ENCODE results near the gene LELP1.
"Not testable (repeated sequence)": the region's sequence is repeated elsewhere in the genome, so short reads cannot be mapped to it uniquely, and the experiment has no call there.

The LELP1 gene

DNA sequence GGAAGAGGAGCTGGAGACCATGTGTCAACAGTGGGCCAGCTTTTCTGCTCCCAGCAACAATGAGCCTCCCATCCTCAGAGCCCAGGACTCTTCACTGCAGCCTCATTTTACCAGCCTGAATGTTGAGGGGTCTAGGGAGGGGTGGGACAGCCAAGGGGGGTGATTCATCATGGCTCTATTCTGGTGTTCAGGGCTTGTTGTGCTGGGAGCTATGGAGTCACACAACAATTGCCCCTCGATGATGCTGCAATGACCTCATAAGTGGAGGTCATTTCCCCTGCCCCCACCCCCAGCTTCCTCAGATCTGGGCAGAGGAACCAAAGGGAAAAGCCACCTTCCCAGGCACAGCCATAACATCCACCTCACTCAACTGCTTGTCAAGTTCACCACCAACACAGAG is at the start of gene LELP1:
Gene LELP1, plus strand, starts transcription at position 301 of the 400 bp plus-strand sequence. CDS start 1,278 bp downstream, outside the sequence.
- no peak for DNase-seq (ENCODE audit: low spot score in 2 of 2)
- in situ Hi-C loops (cut with MboI; ENCODE audit: low sequenced_read_pairs): no loop called here
- peaks cover 6% of the 10 kb centered on the region; the same call in 1 of the 2 replicates for H3K27me3 ChIP-seq (ENCODE audit: low read depth)
- no peaks in the 10 kb centered on the region for H3K9me3 ChIP-seq
- H3K36me3 ChIP-seq (replicated peaks): no peaks in the 10 kb centered on the region
- H3K4me1 ChIP-seq: no peaks in the 10 kb centered on the region
- H3K4me3 ChIP-seq: no peak within 1 kb of the TSS

DNA sequence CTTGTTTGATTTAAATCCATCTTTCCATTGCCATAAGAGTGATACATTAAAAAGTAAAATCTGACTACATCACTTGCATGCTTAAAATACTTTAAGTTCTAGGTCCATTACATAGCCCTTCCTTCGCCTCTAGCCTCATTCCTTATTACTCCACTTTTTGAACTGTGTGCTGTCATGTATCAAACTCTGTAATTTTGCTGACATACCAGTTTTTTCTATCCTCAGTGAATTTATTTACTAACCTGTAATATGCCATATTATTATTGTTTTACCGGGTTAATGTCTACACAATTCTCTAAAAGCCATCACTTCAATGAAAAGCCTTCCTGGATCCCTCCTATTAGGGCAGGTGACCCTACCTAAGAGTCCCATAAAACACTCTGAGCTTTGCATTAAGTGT is 47.7 kb upstream of the LELP1 start:
- in situ Hi-C loops (cut with MboI; ENCODE audit: low sequenced_read_pairs): no loop called here
- Histone ChIP-seq H3K27me3 (ENCODE audit: low read depth) (peaks cover 4% of the 10 kb centered on the region), H3K4me1 (no peaks in the 10 kb centered on the region), H3K9me3 (no peaks in the 10 kb centered on the region; the same call in 1 of the 2 replicates), H3K4me3 (no peak overlapping the region), H3K36me3 (replicated peaks) (no peaks in the 10 kb centered on the region)
- no peak for DNase-seq (ENCODE audit: low spot score in 2 of 2)

DNA sequence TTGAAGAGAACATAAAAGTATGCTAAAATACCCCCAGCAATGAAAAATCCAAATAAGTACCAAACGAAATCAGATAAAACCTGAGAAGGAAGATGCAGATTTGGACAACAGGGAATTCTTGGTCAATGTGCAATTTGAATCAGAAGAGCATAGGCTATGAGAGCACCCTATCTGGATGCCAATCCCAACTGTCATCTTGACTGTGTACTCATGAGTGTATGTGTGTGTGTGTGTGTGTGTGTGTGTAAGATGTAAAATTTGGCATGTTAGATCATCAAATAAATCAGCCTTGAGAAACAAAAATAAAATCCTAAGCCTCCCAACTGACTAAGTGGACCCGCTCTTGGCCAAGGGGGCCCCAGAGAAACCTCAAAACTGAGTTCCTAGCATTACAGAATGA is 34.5 kb upstream of the LELP1 start:
- H3K36me3 ChIP-seq (replicated peaks): no peaks in the 10 kb centered on the region
- no peaks in the 10 kb centered on the region for H3K27me3 ChIP-seq (ENCODE audit: low read depth)
- in situ Hi-C loops (cut with MboI; ENCODE audit: low sequenced_read_pairs): no loop called here
- H3K4me1 ChIP-seq: no peaks in the 10 kb centered on the region
- no peak overlapping the region for H3K4me3 ChIP-seq
- no peak for DNase-seq (ENCODE audit: low spot score in 2 of 2)
- H3K9me3 ChIP-seq: no peaks in the 10 kb centered on the region

GRCh38 chr1:153174624-153175023 is 28.6 kb upstream of the LELP1 start:
- Histone ChIP-seq H3K36me3 (replicated peaks) (no peaks in the 10 kb centered on the region), H3K4me3 (no peak overlapping the region), H3K27me3 (ENCODE audit: low read depth) (no peaks in the 10 kb centered on the region; the same call in 1 of the 2 replicates), H3K4me1 (no peaks in the 10 kb centered on the region), H3K9me3 (no peaks in the 10 kb centered on the region)
- DNase-seq (ENCODE audit: low spot score in 2 of 2): no peak
- in situ Hi-C loops (cut with MboI; ENCODE audit: low sequenced_read_pairs): no loop called here

GRCh38 chr1:153178922-153179321 is 24.3 kb upstream of the LELP1 start:
- in situ Hi-C loops (cut with MboI; ENCODE audit: low sequenced_read_pairs): no loop called here
- H3K36me3 ChIP-seq (replicated peaks): no peaks in the 10 kb centered on the region
- H3K27me3 ChIP-seq (ENCODE audit: low read depth): no peaks in the 10 kb centered on the region; the same call in 1 of the 2 replicates
- DNase-seq (ENCODE audit: low spot score in 2 of 2): no peak
- no peaks in the 10 kb centered on the region for H3K9me3 ChIP-seq
- no peaks in the 10 kb centered on the region for H3K4me1 ChIP-seq
- H3K4me3 ChIP-seq: no peak overlapping the region

- Histone ChIP-seq H3K27me3 (ENCODE audit: low read depth) (no peaks in the 10 kb centered on the region), H3K9me3 (no peaks in the 10 kb centered on the region), H3K36me3 (replicated peaks) (no peaks in the 10 kb centered on the region), H3K4me1 (no peaks in the 10 kb centered on the region), H3K4me3 (no peak overlapping the region)
- no peak for DNase-seq (ENCODE audit: low spot score in 2 of 2)
- in situ Hi-C loops (cut with MboI; ENCODE audit: low sequenced_read_pairs): no loop called here
Measured at GRCh38 chr1:153180556-153180955, 22.7 kb upstream of the LELP1 start.

- H3K27me3 ChIP-seq (ENCODE audit: low read depth); H3K4me3 ChIP-seq; H3K36me3 ChIP-seq (replicated peaks); DNase-seq (ENCODE audit: low spot score in 2 of 2); H3K9me3 ChIP-seq; H3K4me1 ChIP-seq; in situ Hi-C loops (cut with MboI; ENCODE audit: low sequenced_read_pairs): not testable (repeated sequence)
Measured at GRCh38 chr1:153188301-153188700, 14.9 kb upstream of the LELP1 start.

- in situ Hi-C loops (cut with MboI; ENCODE audit: low sequenced_read_pairs): no loop called here
- no peaks in the 10 kb centered on the region for H3K9me3 ChIP-seq
- no peaks in the 10 kb centered on the region for H3K4me1 ChIP-seq
- H3K4me3 ChIP-seq: no peak overlapping the region
- no peaks in the 10 kb centered on the region for H3K36me3 ChIP-seq (replicated peaks)
- H3K27me3 ChIP-seq (ENCODE audit: low read depth): no peaks in the 10 kb centered on the region
- DNase-seq (ENCODE audit: low spot score in 2 of 2): no peak
Measured at GRCh38 chr1:153190373-153190772, 12.9 kb upstream of the LELP1 start.

- no peaks in the 10 kb centered on the region for H3K36me3 ChIP-seq (replicated peaks)
- peak in 1 of 2 experiments; percentile 18 for DNase-seq (ENCODE audit: low spot score in 2 of 2)
- no peaks in the 10 kb centered on the region for H3K27me3 ChIP-seq (ENCODE audit: low read depth)
- H3K9me3 ChIP-seq: no peaks in the 10 kb centered on the region
- in situ Hi-C loops (cut with MboI; ENCODE audit: low sequenced_read_pairs): no loop called here
- H3K4me3 ChIP-seq: no peak overlapping the region
- H3K4me1 ChIP-seq: no peaks in the 10 kb centered on the region
Measured at GRCh38 chr1:153192697-153193096, 10.5 kb upstream of the LELP1 start.

DNA sequence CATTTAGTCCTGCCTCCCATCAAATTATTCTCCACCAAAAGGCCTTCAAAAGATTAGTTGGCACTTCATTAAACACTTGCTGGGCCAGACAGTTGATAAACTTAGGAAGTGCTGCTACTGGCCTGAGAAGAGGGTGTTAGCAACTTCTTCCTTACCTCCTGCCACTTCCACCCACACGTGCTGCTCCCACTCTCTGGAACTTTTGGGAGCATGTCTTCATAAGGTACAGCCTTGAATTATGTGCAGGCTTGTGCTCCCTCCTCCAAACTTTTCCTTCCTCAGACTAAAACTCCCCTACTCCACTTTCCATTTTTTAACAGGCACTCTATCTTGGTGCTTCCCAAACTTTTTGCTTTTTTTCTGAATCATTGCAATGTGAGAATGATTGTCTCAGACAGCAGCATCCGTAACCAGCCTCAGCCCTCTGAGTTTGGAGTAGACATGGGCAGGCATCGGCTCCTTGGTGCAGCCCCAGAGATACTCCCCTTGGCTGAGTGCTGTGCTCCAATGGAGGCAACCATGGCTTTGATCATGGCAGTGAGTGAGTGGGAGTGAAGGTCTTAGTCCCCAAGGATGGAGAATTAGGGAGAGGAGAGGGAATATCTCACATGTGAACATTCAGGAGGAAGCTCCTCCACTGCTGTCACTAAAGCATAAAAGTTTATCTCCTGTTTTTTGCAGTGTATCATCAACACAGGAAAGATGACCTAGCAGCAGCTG is 8.7 kb upstream of the LELP1 start:
- no peaks in the 10 kb centered on the region for H3K9me3 ChIP-seq
- in situ Hi-C loops (cut with MboI; ENCODE audit: low sequenced_read_pairs): no loop called here
- H3K27me3 ChIP-seq (ENCODE audit: low read depth): no peaks in the 10 kb centered on the region; the same call in 1 of the 2 replicates

DNA sequence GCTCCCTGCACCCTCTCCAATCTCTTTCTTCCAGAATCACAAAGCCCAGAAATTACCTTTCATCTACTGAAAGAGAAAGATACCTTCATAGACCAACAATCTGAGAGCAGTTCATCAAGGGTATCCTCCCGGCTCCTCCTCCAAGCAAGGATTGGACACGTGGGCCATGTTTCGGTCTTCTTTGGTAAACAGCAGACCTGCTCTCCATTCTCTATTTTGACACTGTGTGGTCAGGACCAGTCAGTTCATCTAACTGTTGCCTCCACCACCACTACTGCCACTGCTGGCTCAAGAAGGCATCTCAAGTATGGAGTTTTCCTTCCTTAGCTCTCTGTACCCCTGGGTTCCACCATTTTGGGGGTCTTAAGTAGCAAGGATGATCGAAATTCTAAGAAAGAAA is 8.0 kb upstream of the LELP1 start:
- in situ Hi-C loops (cut with MboI; ENCODE audit: low sequenced_read_pairs): no loop called here
- Histone ChIP-seq H3K4me3 (no peak overlapping the region), H3K27me3 (ENCODE audit: low read depth) (peaks cover 3% of the 10 kb centered on the region; the same call in 1 of the 2 replicates), H3K9me3 (no peaks in the 10 kb centered on the region), H3K36me3 (replicated peaks) (no peaks in the 10 kb centered on the region), H3K4me1 (no peaks in the 10 kb centered on the region)
- DNase-seq (ENCODE audit: low spot score in 2 of 2): no peak

More for the DNA sequence above, 8.7 kb upstream of the LELP1 start:
- Histone ChIP-seq H3K4me3 (no peak overlapping the region), H3K36me3 (replicated peaks) (no peaks in the 10 kb centered on the region), H3K4me1 (no peaks in the 10 kb centered on the region)
- no peak for DNase-seq (ENCODE audit: low spot score in 2 of 2)

- no peak overlapping the region for H3K4me3 ChIP-seq
- H3K9me3 ChIP-seq: no peaks in the 10 kb centered on the region
- H3K4me1 ChIP-seq: no peaks in the 10 kb centered on the region
- DNase-seq (ENCODE audit: low spot score in 2 of 2): no peak
- peaks cover 6% of the 10 kb centered on the region; the same call in 1 of the 2 replicates for H3K27me3 ChIP-seq (ENCODE audit: low read depth)
- in situ Hi-C loops (cut with MboI; ENCODE audit: low sequenced_read_pairs): no loop called here
- no peaks in the 10 kb centered on the region for H3K36me3 ChIP-seq (replicated peaks)
Measured at GRCh38 chr1:153202006-153202405, 1.2 kb upstream of the LELP1 start.

GRCh38 chr1:153206631-153207030 is 3.4 kb downstream of the LELP1 start:
- Histone ChIP-seq H3K9me3 (no peaks in the 10 kb centered on the region), H3K4me1 (no peaks in the 10 kb centered on the region), H3K4me3 (no peak overlapping the region), H3K27me3 (ENCODE audit: low read depth) (0 out of 2 replicates have a peak, but pooled peaks cover 5% of the 10 kb centered on the region), H3K36me3 (replicated peaks) (no peaks in the 10 kb centered on the region)
- in situ Hi-C loops (cut with MboI; ENCODE audit: low sequenced_read_pairs): no loop called here
- no peak for DNase-seq (ENCODE audit: low spot score in 2 of 2)

- Histone ChIP-seq H3K4me3 (no peak overlapping the region), H3K9me3 (no peaks in the 10 kb centered on the region), H3K4me1 (no peaks in the 10 kb centered on the region), H3K36me3 (replicated peaks) (no peaks in the 10 kb centered on the region), H3K27me3 (ENCODE audit: low read depth) (0 out of 2 replicates have a peak, but pooled peaks cover 5% of the 10 kb centered on the region)
- no peak for DNase-seq (ENCODE audit: low spot score in 2 of 2)
- in situ Hi-C loops (cut with MboI; ENCODE audit: low sequenced_read_pairs): no loop called here
Measured at GRCh38 chr1:153210206-153210605, 7.0 kb downstream of the LELP1 start.
